HUES64 (cell line): ENCODE results near the gene ZDHHC11.
"Not testable (repeated sequence)": the region's sequence is repeated elsewhere in the genome, so short reads cannot be mapped to it uniquely, and the experiment has no call there.

Experiments
- H3K27ac ChIP-seq: 2 replicates; pipeline ENCODE4 v1.7.0; 2013; ENCODE audit warnings: low read depth, low read length, inconsistent platforms
- H3K27me3 ChIP-seq: 2 replicates; pipeline ENCODE4 v1.6.1; 2013; ENCODE audit warnings: mild to moderate bottlenecking, low read length; ENCODE audit not compliant: insufficient read depth
- H3K36me3 ChIP-seq: 2 replicates; pipeline ENCODE4 v1.6.1; 2013; ENCODE audit warnings: mild to moderate bottlenecking, low read length; ENCODE audit not compliant: insufficient read depth
- H3K4me1 ChIP-seq: 2 replicates; pipeline ENCODE4 v1.6.1; 2013; ENCODE audit warnings: mild to moderate bottlenecking, low read length, moderate library complexity; ENCODE audit not compliant: insufficient read depth
- H3K4me3 ChIP-seq: 2 replicates; pipeline ENCODE4 v1.5.1; 2013; ENCODE audit warnings: mild to moderate bottlenecking, low read length, moderate library complexity
- H3K9ac ChIP-seq: 2 replicates; pipeline ENCODE4 v1.6.1; 2013; ENCODE audit warnings: mild to moderate bottlenecking, low read depth, low read length
- H3K9me3 ChIP-seq: 2 replicates; pipeline ENCODE4 v1.6.1; 2013; ENCODE audit warnings: low read depth, low read length; ENCODE audit not compliant: insufficient read depth
- whole genome bisulfite sequencing: fragments of 150-250, 120-280 bp; methylation state at CpG from one replicate; pipeline ENCODE4 v1.1.7; 2013; ENCODE audit warnings: missing lambda C conversion rate; 5-methylcytosine and 5-hydroxymethylcytosine counted together

ZDHHC11 gene

DNA sequence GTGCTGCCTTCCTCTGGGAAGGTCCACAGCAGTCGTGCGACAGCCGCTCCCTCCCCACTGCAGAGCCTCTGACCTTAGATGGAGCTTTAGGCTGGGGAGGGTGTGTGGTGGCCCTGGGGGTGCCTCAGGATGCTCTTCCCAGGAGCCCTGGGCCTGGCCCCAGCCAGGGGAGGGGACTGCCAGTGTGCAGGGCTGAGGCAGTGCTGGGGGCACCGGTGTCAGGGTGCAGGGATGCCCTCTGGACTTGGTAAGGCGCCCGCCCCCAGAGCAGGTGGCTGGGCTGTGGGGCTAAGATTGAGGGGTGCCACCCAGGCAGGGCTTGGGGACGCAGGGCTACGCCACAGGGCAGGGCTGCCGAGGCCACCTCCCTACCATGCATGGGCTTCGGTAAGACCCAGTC lies 80.2 kb downstream of the ZDHHC11 start:
- 93% methylated on average over 3 of the region's 10 CpGs for WGBS

GRCh38 chr5:769485-770145 lies 81.2 kb downstream of the ZDHHC11 start:
- not testable (repeated sequence) for H3K27me3 ChIP-seq, H3K9me3 ChIP-seq, H3K36me3 ChIP-seq, H3K4me1 ChIP-seq, H3K4me3 ChIP-seq, H3K27ac ChIP-seq, H3K9ac ChIP-seq
- 95% methylated on average over 24 of the region's 29 CpGs for WGBS

More for the DNA sequence above, 80.2 kb downstream of the ZDHHC11 start:
- H3K9ac ChIP-seq, H3K9me3 ChIP-seq, H3K4me1 ChIP-seq, H3K27ac ChIP-seq, H3K27me3 ChIP-seq, H3K36me3 ChIP-seq, H3K4me3 ChIP-seq: not testable (repeated sequence)

DNA sequence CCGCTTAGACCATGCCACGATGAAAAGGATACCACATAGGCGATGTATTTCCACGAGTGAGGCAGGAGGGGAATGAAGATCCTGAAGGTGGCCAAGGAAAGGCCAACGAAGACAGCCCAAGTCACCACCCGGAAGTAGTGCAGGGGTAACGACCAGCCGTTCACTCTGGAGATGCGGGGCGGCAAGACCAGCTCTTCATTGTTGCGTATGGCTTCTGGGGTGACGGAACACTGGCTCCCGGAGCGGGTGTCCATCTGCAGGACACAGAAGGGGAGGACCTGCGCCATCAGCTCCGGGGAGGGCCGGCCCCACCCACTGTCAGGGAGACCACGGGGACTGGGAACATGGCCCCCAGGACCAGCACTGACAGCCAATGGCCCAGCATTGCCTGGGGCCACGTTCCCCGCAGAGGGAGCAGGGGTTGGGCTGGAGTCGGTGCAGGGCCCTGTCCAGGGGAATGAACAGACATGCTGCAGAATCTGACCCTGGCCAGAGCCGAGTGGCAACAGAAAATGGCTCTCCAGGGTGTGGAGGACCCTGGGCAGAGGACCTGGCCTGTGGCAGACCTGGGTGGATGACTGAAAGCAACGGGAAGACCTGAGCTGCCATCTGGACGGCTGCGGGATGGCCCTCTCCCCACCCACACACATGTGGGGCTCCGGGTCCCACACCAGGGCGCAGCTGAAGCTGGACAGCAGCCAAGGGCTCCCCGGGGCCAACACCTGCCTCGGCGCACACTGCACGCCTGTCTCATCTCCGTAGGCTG lies 83.9 kb downstream of the ZDHHC11 start:
- no peak overlapping the region for H3K9ac ChIP-seq
- no peaks in the 10 kb centered on the region for H3K27me3 ChIP-seq
- WGBS, result 90% methylated on average over 32 of the region's 32 CpGs

GRCh38 chr5:765948-766631 lies 84.7 kb downstream of the ZDHHC11 start:
- Histone ChIP-seq H3K36me3 (no peaks in the 10 kb centered on the region), H3K9ac (no peak overlapping the region), H3K27ac (no peak overlapping the region), H3K27me3 (no peaks in the 10 kb centered on the region), H3K9me3 (no peaks in the 10 kb centered on the region), H3K4me3 (no peak overlapping the region), H3K4me1 (no peaks in the 10 kb centered on the region)
- WGBS, result 93% methylated on average over 18 of the region's 18 CpGs

More for the DNA sequence above, 83.9 kb downstream of the ZDHHC11 start:
- no peaks in the 10 kb centered on the region for H3K36me3 ChIP-seq
- H3K4me1 ChIP-seq, result no peaks in the 10 kb centered on the region
- no peak overlapping the region for H3K27ac ChIP-seq
- no peak overlapping the region for H3K4me3 ChIP-seq
- H3K9me3 ChIP-seq, result no peaks in the 10 kb centered on the region

GRCh38 chr5:763998-764781 lies 86.6 kb downstream of the ZDHHC11 start:
- Histone ChIP-seq H3K27ac (no peak overlapping the region), H3K9me3 (no peaks in the 10 kb centered on the region), H3K36me3 (no peaks in the 10 kb centered on the region), H3K27me3 (no peaks in the 10 kb centered on the region), H3K4me3 (no peak overlapping the region), H3K9ac (no peak overlapping the region), H3K4me1 (no peaks in the 10 kb centered on the region)
- 95% methylated on average over 31 of the region's 31 CpGs for WGBS

GRCh38 chr5:763397-763796 lies 87.4 kb downstream of the ZDHHC11 start:
- Histone ChIP-seq H3K9ac (no peak overlapping the region), H3K4me3 (no peak overlapping the region), H3K36me3 (no peaks in the 10 kb centered on the region), H3K4me1 (no peaks in the 10 kb centered on the region), H3K27ac (no peak overlapping the region), H3K27me3 (no peaks in the 10 kb centered on the region), H3K9me3 (no peaks in the 10 kb centered on the region)
- WGBS, result 79% methylated on average over 5 of the region's 5 CpGs

- H3K27me3 ChIP-seq, H3K4me1 ChIP-seq, H3K36me3 ChIP-seq, H3K4me3 ChIP-seq, H3K9ac ChIP-seq, H3K9me3 ChIP-seq, H3K27ac ChIP-seq: not testable (repeated sequence)
- WGBS, result 94% methylated on average over 7 of the region's 8 CpGs
Measured at GRCh38 chr5:762996-763395, 87.8 kb downstream of the ZDHHC11 start.

DNA sequence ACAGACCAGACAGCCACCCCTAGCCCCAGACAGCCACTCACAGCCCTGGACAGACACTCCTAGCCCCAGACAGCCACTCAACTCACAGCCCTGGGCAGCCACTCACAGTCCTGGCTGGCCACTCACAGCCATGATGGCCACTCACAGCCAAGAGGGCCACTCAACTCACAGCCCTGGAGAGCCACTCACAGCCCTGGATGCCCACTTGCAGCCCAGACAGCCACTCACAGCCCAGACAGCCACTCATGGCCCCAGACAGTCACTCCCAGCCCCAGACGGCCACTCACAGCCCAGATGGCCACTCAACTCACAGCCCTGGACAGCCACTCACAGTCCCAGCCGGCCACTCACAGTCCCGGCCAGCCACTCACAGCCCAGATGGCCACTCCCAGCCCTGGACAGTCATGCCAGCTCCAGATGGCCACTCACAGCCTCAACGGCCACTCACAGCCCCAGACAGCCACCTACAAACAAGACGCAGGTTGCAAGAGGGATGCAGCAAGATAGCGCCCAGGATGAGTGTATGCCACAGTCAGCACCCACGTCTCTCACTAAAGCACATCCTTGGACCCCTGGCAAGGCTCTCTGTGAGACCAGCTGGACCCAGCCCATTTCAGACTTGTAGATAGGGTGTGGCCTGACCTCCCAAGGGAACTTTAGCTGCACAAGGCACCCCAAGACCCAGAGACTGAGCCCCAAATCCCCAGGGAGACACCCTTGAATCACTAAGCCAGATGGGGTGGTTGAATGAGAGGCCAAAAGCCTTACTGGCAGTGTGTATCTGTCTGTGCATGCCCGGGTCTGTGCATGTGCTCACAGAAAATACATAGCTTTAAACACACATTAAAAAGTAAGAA lies 88.7 kb downstream of the ZDHHC11 start:
- Histone ChIP-seq H3K27me3 (no peaks in the 10 kb centered on the region), H3K9me3 (no peaks in the 10 kb centered on the region), H3K4me3 (no peak overlapping the region), H3K27ac (no peak overlapping the region), H3K4me1 (no peaks in the 10 kb centered on the region), H3K36me3 (no peaks in the 10 kb centered on the region), H3K9ac (no peak overlapping the region)
- 93% methylated on average over 8 of the region's 8 CpGs for WGBS

DNA sequence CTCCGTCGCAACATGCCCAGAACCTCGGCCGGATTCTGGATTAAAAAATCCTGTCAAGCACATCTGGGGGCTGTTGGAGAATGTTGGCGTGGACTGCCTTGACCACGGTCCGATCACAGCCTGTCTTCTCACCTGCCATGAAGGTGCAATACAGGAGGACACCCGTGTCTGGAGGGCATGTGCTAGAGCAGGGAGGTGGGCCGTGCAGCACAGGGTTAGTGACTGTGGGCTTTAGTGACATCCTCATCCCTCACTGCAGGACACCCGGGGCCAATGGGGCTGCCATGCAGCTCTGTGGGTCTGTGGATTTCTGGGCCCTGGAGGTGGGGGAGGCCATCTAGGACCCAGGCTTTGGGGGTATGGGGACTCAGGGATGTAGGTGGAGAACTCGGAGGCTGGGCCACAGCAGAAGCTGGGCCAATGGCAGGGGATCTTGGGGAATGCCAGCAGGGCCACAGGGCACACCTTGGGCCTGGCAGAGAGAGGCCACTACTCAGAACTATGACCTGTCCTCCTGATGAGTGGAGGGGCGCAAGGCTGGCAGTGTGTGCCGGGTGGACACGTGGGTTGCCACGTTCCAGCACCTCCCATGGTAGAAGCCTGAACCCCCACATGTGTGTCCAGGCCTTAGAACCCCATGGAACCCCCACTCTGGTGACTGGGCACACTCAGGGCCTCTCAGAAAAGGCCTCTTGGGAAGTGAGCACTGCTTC lies 89.6 kb downstream of the ZDHHC11 start:
- Histone ChIP-seq H3K4me1 (no peaks in the 10 kb centered on the region), H3K9me3 (no peaks in the 10 kb centered on the region), H3K27ac (no peak overlapping the region), H3K9ac (no peak overlapping the region), H3K36me3 (no peaks in the 10 kb centered on the region), H3K4me3 (no peak overlapping the region), H3K27me3 (no peaks in the 10 kb centered on the region)
- WGBS, result 90% methylated on average over 15 of the region's 15 CpGs
